Fibroblast of the aortic adventitia (primary cell): ENCODE data around the gene ARID3A. TPM values are rescaled to one million over a fixed set of nuclear protein-coding genes. Genes with fewer than 3 reads are reported as not detected.

ENCODE experiments used
- DNase-seq: peaks from one replicate; pipeline ENCODE4 v3.0.0-alpha.2; 2010; ENCODE audit warnings: low read depth
- H3K4me3 ChIP-seq: 2 replicates; pipeline ENCODE4 v1.5.1; 2011; ENCODE audit warnings: low read depth, mild to moderate bottlenecking, control low read depth, low read length, moderate library complexity
- CTCF ChIP-seq: IDR thresholded peaks from 2 replicates; pipeline ENCODE4 v1.5.1; 2011; ENCODE audit warnings: mild to moderate bottlenecking, low read length, control low read depth, inconsistent platforms; ENCODE audit not compliant: insufficient read depth
- total RNA-seq: library from RNA; depleted of rRNA; stranded (reverse); fragments of >200 nt; gene quantifications from 2 replicates; pipeline ENCODE4 v1.2.3, GENCODE V29; 2012; ENCODE audit warnings: low replicate concordance

ARID3A gene
- total RNA-seq, 1 donor, result 11.2 TPM

GRCh38 chr19:934197-934840 is 8.5 kb downstream of the ARID3A start:
- no peak for DNase-seq
- TF ChIP-seq CTCF, result no peak
- H3K4me3 ChIP-seq, result no peak overlapping the region

GRCh38 chr19:934865-935479 is 9.1 kb downstream of the ARID3A start:
- no peak overlapping the region for H3K4me3 ChIP-seq
- DNase-seq, result peak; percentile 59
- no peak for TF ChIP-seq CTCF

DNA sequence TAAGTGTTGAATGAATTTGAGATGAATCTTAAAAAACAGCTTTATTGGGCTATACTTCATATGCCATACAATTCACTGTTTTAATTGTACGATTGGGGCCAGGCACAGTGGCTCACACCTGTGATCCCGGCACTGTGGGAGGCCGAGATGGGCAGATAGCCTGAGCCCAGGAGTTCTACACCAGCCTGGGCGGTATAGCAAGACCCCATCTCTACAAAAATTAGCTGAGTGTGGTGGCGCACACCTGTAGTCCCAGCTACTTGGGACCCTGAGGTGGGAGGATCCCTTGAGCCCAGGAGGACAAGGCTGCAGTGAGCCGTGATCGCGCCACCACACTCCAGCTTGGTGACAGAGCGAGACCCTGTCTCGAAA is 10.3 kb downstream of the ARID3A start:
- TF ChIP-seq CTCF, result no peak
- DNase-seq, result no peak
- no peak overlapping the region for H3K4me3 ChIP-seq

DNA sequence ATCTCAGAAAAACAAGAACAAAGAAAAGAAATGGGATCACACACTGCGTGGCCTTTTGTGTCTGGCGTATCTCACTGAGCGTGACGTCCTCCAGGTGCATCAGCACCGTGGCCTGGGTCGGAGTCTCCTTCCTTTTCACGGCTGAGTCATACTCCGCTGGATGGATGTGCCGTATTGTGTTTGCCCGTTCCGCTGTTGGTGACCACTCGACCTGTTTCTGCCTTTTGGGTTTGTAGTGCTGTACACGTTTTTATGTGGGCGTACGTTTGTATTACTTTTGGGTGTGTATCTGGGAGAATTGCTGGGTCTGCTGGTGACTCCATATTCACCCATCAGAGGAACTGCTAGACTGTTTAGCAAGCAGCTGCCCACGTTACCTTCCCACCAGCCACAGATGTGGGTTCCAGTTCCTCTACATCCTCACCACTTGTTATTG is 11.4 kb downstream of the ARID3A start:
- no peak overlapping the region for H3K4me3 ChIP-seq
- TF ChIP-seq CTCF, result no peak
- DNase-seq, result no peak

- DNase-seq, result no peak
- no peak for TF ChIP-seq CTCF
- no peak overlapping the region for H3K4me3 ChIP-seq
Observed at GRCh38 chr19:938233-938923, 12.5 kb downstream of the ARID3A start.

DNA sequence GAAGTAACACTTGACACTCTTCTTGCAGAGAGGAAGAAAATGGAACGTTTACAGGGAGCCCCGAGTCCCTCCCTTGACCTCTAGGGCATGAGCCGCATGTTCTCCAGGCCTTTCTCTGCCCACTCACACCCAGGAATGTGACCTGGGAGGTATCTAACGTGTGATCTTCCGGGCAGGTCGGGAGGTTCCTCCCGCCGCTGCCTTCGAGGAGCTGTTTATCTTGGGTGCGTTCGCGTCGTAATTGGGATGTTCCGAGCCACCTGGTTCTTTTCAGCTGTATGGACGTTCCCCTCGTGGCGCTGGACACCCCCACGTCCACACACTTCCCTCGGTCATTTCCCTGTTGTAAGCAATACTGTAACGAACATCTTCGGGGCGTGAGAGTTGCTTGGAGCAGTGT is 13.6 kb downstream of the ARID3A start:
- no peak for TF ChIP-seq CTCF
- no peak overlapping the region for H3K4me3 ChIP-seq

More for the DNA sequence above, 13.6 kb downstream of the ARID3A start:
- DNase-seq, result no peak
